GM23338 (cell line): Measurements from ENCODE around the gene BBLN.

Experiments
- CREB1 ChIP-seq: fragments of 250-450 bp; sonication (Bioruptor Pico); IDR thresholded peaks from 2 replicates; pipeline ENCODE4 v1.5.0; 2020; ENCODE audit warnings: low read depth, mild to moderate bottlenecking, moderate library complexity
- CTCF ChIP-seq, 2 experiments: fragments of 200-600 bp in 1 of 2; sonication (generic) in 1 of 2; conservative IDR thresholded peaks; 2 replicates each; pipeline versions ENCODE4 v1.5.1 to v1.6.1; 2016 to 2017; ENCODE audit warnings: antibody characterized with exemption in 2 of 2, low read depth in 2 of 2, mild to moderate bottlenecking in 2 of 2, moderate library complexity in 1 of 2
- EZH2 ChIP-seq: fragments of 200-600 bp; sonication (generic); IDR thresholded peaks from one replicate; pipeline ENCODE4 v1.8.0; 2017; ENCODE audit warnings: antibody characterized with exemption, mild to moderate bottlenecking, low read depth; ENCODE audit not compliant: unreplicated experiment
- EZH2phosphoT487 ChIP-seq: fragments of 200-600 bp; sonication (generic); IDR thresholded peaks from one replicate; pipeline ENCODE4 v1.8.1; 2018; ENCODE audit warnings: antibody characterized with exemption; ENCODE audit not compliant: unreplicated experiment
- JUNB ChIP-seq: IDR thresholded peaks from one replicate; pipeline ENCODE4 v1.6.1; 2016; ENCODE audit warnings: antibody characterized with exemption; ENCODE audit not compliant: unreplicated experiment
- POLR2AphosphoS5 ChIP-seq: IDR thresholded peaks from 2 replicates; pipeline ENCODE4 v1.6.1; 2016; ENCODE audit warnings: antibody characterized with exemption, low read depth
- REST ChIP-seq: IDR thresholded peaks from one replicate; pipeline ENCODE4 v1.6.1; 2018; ENCODE audit warnings: antibody characterized with exemption; ENCODE audit not compliant: unreplicated experiment
- ZNF114 ChIP-seq: fragments of 250-450 bp; sonication (Bioruptor Pico); IDR thresholded peaks from 2 replicates; pipeline ENCODE4 v1.5.0; 2020; ENCODE audit warnings: mild to moderate bottlenecking, moderate library complexity
- ZNF462 ChIP-seq: fragments of 250-450 bp; sonication (Bioruptor Pico); IDR thresholded peaks from 2 replicates; pipeline ENCODE4 v1.5.0; 2020; ENCODE audit warnings: mild to moderate bottlenecking, moderate library complexity
- TF ChIP-seq, protein P1 (sequence below): IDR thresholded peaks from 2 replicates; pipeline ENCODE4 v1.6.1; 2016; ENCODE audit warnings: antibody characterized with exemption

DNA sequence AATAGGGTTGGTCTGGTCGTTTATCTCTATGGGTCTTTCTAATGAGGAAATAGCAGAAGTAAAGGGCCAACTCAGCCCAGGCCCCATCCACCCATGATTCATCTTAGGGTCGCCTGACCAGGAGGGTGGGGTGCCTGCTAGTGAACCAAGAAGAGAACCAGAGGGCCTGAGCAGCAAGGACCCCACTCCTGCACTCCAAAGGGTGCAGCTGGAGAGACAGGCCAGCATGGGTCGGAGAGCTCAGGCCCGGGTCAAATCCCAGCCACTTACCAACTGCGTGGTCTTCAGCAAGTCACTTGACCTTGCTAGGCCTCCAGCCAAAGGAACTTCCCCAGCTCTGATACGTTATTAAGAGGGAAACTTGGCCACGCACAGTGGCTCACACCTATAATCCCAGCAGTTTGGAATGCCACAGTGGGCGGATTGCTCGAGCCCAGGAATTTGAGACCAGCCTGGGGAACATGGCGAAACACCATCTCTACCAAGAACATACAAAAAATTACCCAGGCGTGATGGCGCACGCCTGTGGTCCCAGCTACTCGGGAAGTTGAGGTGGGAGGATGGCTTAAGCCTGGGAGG lies 4.3 kb downstream of the BBLN start:
- TF ChIP-seq CTCF (conservative IDR thresholded peaks at IDR 0.05; ENCODE audit: low read depth in 2 of 2) (no peak), ZNF114 (CRISPR knock-in tag) (no peak), EZH2 (no peak), CREB1 (CRISPR knock-in tag) (no peak), EZH2phosphoT487 (no peak), POLR2AphosphoS5 (no peak), ZNF462 (CRISPR knock-in tag) (no peak), REST (no peak), JUNB (no peak)
- TF ChIP-seq, protein P1, sequence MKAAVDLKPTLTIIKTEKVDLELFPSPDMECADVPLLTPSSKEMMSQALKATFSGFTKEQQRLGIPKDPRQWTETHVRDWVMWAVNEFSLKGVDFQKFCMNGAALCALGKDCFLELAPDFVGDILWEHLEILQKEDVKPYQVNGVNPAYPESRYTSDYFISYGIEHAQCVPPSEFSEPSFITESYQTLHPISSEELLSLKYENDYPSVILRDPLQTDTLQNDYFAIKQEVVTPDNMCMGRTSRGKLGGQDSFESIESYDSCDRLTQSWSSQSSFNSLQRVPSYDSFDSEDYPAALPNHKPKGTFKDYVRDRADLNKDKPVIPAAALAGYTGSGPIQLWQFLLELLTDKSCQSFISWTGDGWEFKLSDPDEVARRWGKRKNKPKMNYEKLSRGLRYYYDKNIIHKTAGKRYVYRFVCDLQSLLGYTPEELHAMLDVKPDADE, result no peak
